Thyroid gland (tissue), 4 donors: ENCODE measurements around the gene AKAP6. TPM values are rescaled to one million over a fixed set of nuclear protein-coding genes. Genes with fewer than 3 reads are reported as not detected.

Experiments used
- DNase-seq, 2 donors: peaks; one replicate each; pipeline ENCODE4 v3.0.0-alpha.2; 2019
- H3K27ac ChIP-seq, 3 donors: fragments of 200-600 bp; sonication (generic); 1 replicate in 2 of 3; 2 replicates in 1 of 3; pipeline ENCODE4 v1.5.1; 2016 to 2019; ENCODE audit warnings: mild to moderate bottlenecking in 1 of 3, moderate library complexity in 1 of 3
- H3K27me3 ChIP-seq: fragments of 200-600 bp; sonication (generic); one replicate; pipeline ENCODE4 v1.5.1; 2019
- H3K36me3 ChIP-seq, 2 donors: fragments of 200-600 bp; sonication (generic); one replicate each; pipeline ENCODE4 v1.5.1; 2016 to 2019
- H3K4me1 ChIP-seq, 2 donors: fragments of 200-600 bp; sonication (generic); one replicate each; pipeline ENCODE4 v1.5.1; 2017 to 2019
- H3K4me3 ChIP-seq, 3 donors: fragments of 200-600 bp; sonication (generic); replicated peaks in 1 of 3; 1 replicate in 2 of 3; 2 replicates in 1 of 3; pipeline ENCODE4 v1.5.1; 2016; ENCODE audit warnings: mild to moderate bottlenecking in 1 of 3
- H3K9me3 ChIP-seq: fragments of 200-600 bp; sonication (generic); one replicate; pipeline ENCODE4 v1.5.1; 2017
- CTCF ChIP-seq, 6 experiments: fragments of 200-600 bp in 3 of 6; fragments of 450-650 bp in 3 of 6; sonication (generic) in 3 of 6; IDR thresholded peaks; one replicate each; pipeline ENCODE4 v1.5.1; 2016 to 2019; ENCODE audit warnings: antibody characterized with exemption in 6 of 6, mild to moderate bottlenecking in 2 of 6, inconsistent platforms in 1 of 6, moderate library complexity in 1 of 6
- POLR2A ChIP-seq, 2 donors: fragments of 450-650 bp; IDR thresholded peaks; one replicate each; pipeline ENCODE4 v1.6.1; 2017; ENCODE audit warnings: antibody characterized with exemption in 2 of 2, mild to moderate bottlenecking in 2 of 2, moderate library complexity in 1 of 2
- WGBS, 2 donors: methylation state at CpG; one replicate each; pipeline ENCODE4 v1.1.5; 2017; 5-methylcytosine and 5-hydroxymethylcytosine counted together
- intact Hi-C: fragments of 100-400 bp; cut with DNase I; formaldehyde crosslinking; loops from one replicate; pipeline ENCODE4 v1.15.1; 2023
- total RNA-seq, 4 donors: library from RNA; depleted of rRNA; stranded (reverse); fragments of >200 nt; gene quantifications; one replicate each; pipeline ENCODE4 v1.2.3, GENCODE V29; 2016

AKAP6 gene
- total RNA-seq, result 10 to 100 TPM; 13.0 to 34.5 (median 22.7) TPM

DNA sequence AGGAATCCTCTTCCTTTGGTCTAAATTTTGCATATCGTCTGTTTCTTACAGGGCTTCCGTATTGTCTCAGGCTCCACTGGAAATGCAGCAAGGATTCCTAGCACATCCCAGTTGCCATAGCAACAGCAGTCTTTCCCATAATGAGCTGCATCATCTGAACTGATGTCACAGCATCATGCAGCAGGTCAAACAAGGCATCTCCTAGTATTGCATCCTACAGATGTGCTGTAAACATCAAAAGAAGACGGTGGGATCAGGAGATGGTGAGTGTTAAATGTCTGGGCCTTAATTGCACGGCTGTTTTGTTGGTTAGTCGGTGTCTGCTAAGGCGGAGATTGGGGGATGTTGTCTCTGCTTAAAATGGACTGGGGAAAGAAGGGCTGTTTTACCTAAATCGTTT, at the start of gene AKAP6:
TSS of gene AKAP6 (plus strand) at position 153 of the 400 bp plus-strand sequence. CDS start 104,196 bp downstream, outside the sequence.
- TF ChIP-seq CTCF (IDR thresholded peaks at IDR 0.05) (no peak), POLR2A (IDR thresholded peaks at IDR 0.05) (no peak)
- 77 to 84% methylated on average over 7 of the region's 7 CpGs for WGBS, 2 donors
- Histone ChIP-seq H3K27me3 (no peaks in the 10 kb centered on the region), H3K4me1 (peaks cover 31 to 38% of the 10 kb centered on the region in 2 donors), H3K4me3 (no peak within 1 kb of the TSS), H3K36me3 (no peaks in the 10 kb centered on the region), H3K9me3 (no peaks in the 10 kb centered on the region), H3K27ac (peak within 1 kb of the TSS; percentile 70 to 95 (median 85))
- no peak for DNase-seq
- intact Hi-C loops, result no loop called here

DNA sequence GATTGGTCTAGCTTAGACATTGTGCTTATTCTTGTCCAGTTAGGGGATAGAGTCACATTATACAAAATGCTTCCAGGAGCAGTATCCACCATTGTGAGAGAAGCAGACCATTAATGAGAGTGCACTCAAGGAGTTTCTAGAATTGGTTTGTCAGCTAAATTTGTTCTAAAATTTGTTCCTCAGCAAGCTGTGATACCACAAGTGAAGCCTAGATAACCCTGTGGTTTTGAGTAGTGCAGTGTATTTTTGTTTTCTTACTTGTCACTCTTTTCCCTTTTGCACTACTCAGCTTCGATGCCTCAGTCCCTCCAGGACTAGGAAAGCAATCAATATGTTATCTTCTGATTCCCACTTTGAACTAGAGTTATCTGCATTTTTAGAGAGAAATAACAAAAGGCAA, 42.5 kb upstream of the AKAP6 start:
- no peaks in the 10 kb centered on the region for H3K27me3 ChIP-seq
- no peak for TF ChIP-seq CTCF (IDR thresholded peaks at IDR 0.05)
- TF ChIP-seq POLR2A (IDR thresholded peaks at IDR 0.05), result no peak
- 70% methylated on average over 1 of the region's 1 CpG for WGBS, 2 donors
- no peak for DNase-seq
- H3K9me3 ChIP-seq, result no peaks in the 10 kb centered on the region
- intact Hi-C loops, result no loop called here
- no peaks in the 10 kb centered on the region for H3K36me3 ChIP-seq
- H3K4me3 ChIP-seq, result no peak overlapping the region
- H3K4me1 ChIP-seq, result peaks cover 0 to 10% of the 10 kb centered on the region in 2 donors
- H3K27ac ChIP-seq, result no peak overlapping the region

- Histone ChIP-seq H3K4me1 (peaks cover 45 to 49% of the 10 kb centered on the region in 2 donors), H3K4me3 (no peak overlapping the region), H3K9me3 (no peaks in the 10 kb centered on the region), H3K27ac (peak overlapping the region; percentile 8 to 85 (median 79)), H3K27me3 (no peaks in the 10 kb centered on the region), H3K36me3 (no peaks in the 10 kb centered on the region)
- no peak for DNase-seq
- WGBS, 2 donors, result 32 to 45% methylated on average over 3 of the region's 3 CpGs
- intact Hi-C loops, result no loop called here
- TF ChIP-seq POLR2A (IDR thresholded peaks at IDR 0.05) (no peak), CTCF (IDR thresholded peaks at IDR 0.05) (no peak)
These were observed 32.7 kb upstream of the AKAP6 start for GRCh38 chr14:32296366-32296765.

GRCh38 chr14:32298346-32298745, 30.8 kb upstream of the AKAP6 start:
- TF ChIP-seq CTCF (IDR thresholded peaks at IDR 0.05), result no peak
- TF ChIP-seq POLR2A (IDR thresholded peaks at IDR 0.05), result no peak
- no peaks in the 10 kb centered on the region for H3K27me3 ChIP-seq
- peak in 1 of 2 donors; percentile 1 for DNase-seq
- intact Hi-C loops, result no loop called here
- H3K9me3 ChIP-seq, result no peaks in the 10 kb centered on the region
- peaks cover 52% of the 10 kb centered on the region in 2 donors for H3K4me1 ChIP-seq
- no peak overlapping the region for H3K4me3 ChIP-seq
- 83 to 84% methylated on average over 3 of the region's 3 CpGs for WGBS, 2 donors
- H3K27ac ChIP-seq, result peak overlapping the region; percentile 41 to 93 (median 48)
- H3K36me3 ChIP-seq, result no peaks in the 10 kb centered on the region

DNA sequence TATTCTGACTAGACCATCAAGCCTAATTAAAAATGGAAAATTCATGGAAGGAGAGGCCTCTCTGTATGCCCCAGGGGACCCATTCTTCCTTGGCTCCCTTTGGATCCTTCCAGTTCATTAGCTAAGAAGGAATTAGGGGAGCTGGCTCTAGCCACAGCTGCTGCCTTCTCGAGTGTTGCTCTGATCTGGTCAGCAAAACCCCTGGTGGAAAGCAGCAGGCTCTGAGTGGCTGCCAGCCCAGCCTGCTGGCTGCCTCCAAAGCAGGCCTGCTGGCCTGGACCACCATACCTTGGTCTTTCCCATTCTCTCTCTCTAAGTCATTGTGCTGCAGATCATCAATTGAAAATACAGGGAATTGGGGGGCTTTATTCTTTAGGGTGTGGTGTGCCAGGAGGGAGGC, 29.0 kb upstream of the AKAP6 start:
- Histone ChIP-seq H3K36me3 (no peaks in the 10 kb centered on the region), H3K27me3 (no peaks in the 10 kb centered on the region), H3K4me1 (peaks cover 62 to 63% of the 10 kb centered on the region in 2 donors), H3K27ac (peak overlapping the region; percentile 41 to 93 (median 48)), H3K4me3 (no peak overlapping the region), H3K9me3 (no peaks in the 10 kb centered on the region)
- TF ChIP-seq POLR2A (IDR thresholded peaks at IDR 0.05) (peak in 1 of 2 donors; percentile 35), CTCF (IDR thresholded peaks at IDR 0.05) (no peak)
- intact Hi-C loops, result no loop called here
- DNase-seq, result peak; percentile 75 to 80
- WGBS, 2 donors, result 8 to 40% methylated on average over 1 of the region's 1 CpG
